Lower leg skin (tissue), 3 donors: ENCODE results near the gene CST4.

ENCODE experiments used
- POLR2A ChIP-seq, 2 donors: fragments of 450-650 bp; IDR thresholded peaks; one replicate each; pipeline ENCODE4 v1.6.1; 2016 to 2017; ENCODE audit warnings: antibody characterized with exemption in 2 of 2, mild to moderate bottlenecking in 1 of 2, moderate library complexity in 1 of 2
- TF ChIP-seq, protein P1 (sequence below), 3 donors: fragments of 450-650 bp; IDR thresholded peaks; one replicate each; pipeline ENCODE4 v1.5.1; 2016; ENCODE audit warnings: antibody characterized with exemption in 3 of 3, mild to moderate bottlenecking in 3 of 3, moderate library complexity in 2 of 3

DNA sequence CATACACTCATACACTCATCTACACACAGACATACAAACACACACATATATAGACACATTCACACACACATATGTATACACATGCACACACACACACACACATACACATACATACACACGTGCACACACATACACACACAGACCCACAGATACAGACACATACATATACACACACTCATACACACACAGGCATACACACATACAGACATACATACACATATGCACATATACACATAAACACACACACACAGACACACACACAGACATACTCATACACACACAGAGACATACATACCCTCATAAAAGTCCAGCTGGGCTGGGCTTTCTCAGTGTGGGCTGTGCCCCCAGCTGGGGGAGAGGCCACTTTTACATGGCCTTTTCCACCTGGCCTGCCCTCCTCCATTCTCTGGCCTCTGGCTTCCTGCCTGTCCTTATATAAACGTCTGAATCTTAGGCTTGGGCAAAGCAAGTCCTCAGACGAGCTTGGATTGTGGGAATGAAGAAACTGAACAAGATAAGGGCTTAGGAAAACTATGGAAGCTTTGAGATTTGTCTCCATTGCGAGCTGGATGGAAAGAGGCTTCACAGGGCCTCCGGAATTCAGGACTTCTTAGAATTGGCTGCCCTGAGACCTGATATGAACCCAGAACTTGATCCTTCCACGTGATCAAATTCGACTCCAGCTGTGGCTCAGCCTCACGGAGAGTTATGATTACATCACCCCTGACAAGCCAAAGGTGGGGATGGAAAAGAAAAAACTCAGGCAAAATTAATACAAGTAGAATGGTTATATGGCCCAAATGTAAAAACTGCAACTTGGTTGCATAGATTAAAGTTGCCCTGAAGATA lies 28.6 kb downstream of the CST4 start:
- TF ChIP-seq POLR2A (IDR thresholded peaks at IDR 0.05) = no peak
- TF ChIP-seq, protein P1, sequence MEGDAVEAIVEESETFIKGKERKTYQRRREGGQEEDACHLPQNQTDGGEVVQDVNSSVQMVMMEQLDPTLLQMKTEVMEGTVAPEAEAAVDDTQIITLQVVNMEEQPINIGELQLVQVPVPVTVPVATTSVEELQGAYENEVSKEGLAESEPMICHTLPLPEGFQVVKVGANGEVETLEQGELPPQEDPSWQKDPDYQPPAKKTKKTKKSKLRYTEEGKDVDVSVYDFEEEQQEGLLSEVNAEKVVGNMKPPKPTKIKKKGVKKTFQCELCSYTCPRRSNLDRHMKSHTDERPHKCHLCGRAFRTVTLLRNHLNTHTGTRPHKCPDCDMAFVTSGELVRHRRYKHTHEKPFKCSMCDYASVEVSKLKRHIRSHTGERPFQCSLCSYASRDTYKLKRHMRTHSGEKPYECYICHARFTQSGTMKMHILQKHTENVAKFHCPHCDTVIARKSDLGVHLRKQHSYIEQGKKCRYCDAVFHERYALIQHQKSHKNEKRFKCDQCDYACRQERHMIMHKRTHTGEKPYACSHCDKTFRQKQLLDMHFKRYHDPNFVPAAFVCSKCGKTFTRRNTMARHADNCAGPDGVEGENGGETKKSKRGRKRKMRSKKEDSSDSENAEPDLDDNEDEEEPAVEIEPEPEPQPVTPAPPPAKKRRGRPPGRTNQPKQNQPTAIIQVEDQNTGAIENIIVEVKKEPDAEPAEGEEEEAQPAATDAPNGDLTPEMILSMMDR (IDR thresholded peaks at IDR 0.05) = peak in 1 of 3 donors; percentile 59
